Fibroblast of peridontal ligament (primary cell): ENCODE data around the gene NPIPB2.
"Not testable (repeated sequence)": the region's sequence is repeated elsewhere in the genome, so short reads cannot be mapped to it uniquely, and the experiment has no call there.

ENCODE experiments used
- DNase-seq: peaks from one replicate; pipeline ENCODE4 v3.0.0-alpha.2; 2010; ENCODE audit errors: extremely low read depth

Gene NPIPB2

GRCh38 chr16:11941945-11942344 lies at the start of gene NPIPB2:
Gene NPIPB2, minus strand, starts transcription at chr16:11942045. Its CDS starts 0 bp downstream, at chr16:11942045.
- DNase-seq, result not testable (repeated sequence)

- DNase-seq, result no peak
Measured at GRCh38 chr16:11990702-11991390, 49.0 kb upstream of the NPIPB2 start.

- DNase-seq, result no peak
Measured at GRCh38 chr16:11988258-11988978, 46.6 kb upstream of the NPIPB2 start.

DNA sequence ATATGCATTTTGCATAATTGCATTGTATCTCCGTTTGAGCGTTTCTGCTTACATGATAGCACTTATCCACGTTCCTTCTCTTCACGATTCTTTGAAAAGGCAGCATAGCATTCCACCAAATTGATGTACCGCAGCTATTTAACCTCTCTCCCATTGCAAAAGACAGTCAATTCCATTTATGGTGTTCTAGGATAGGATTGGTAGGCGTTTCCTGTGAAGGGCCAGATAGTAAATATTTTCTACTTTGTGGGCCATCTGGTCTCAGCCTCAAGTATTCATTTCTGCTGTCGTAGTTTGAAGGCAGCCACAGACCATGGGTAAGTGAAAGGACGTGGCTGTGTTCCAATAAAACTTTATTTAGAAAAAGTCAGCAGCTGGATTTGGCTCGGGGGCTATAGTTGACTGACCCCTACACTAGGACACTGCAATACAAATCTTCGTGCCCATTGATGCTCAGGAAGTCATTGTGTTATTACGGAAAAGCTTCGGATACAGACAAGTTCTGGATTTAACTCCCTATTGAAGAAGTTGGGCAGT lies 44.7 kb upstream of the NPIPB2 start:
- no peak for DNase-seq

DNA sequence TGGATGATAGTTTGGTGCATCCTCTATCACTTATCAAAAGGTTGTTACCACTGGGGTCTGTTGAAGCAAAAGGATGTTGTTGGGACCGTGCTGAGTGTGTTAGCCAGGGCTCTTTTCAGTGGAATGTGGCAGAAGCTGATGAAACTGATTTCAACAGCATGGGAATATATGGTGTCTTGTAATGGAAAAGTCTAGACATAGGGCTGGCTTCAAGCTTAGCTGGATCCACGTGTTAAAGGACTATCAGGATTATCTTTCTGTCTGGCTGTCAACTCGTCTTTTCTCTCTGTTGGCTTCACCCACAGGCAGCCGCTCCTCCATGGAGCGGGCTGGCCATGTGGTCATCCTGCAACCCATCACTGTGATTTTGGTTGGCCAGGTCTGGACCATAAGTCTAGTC lies 43.4 kb upstream of the NPIPB2 start:
- DNase-seq, result no peak

DNA sequence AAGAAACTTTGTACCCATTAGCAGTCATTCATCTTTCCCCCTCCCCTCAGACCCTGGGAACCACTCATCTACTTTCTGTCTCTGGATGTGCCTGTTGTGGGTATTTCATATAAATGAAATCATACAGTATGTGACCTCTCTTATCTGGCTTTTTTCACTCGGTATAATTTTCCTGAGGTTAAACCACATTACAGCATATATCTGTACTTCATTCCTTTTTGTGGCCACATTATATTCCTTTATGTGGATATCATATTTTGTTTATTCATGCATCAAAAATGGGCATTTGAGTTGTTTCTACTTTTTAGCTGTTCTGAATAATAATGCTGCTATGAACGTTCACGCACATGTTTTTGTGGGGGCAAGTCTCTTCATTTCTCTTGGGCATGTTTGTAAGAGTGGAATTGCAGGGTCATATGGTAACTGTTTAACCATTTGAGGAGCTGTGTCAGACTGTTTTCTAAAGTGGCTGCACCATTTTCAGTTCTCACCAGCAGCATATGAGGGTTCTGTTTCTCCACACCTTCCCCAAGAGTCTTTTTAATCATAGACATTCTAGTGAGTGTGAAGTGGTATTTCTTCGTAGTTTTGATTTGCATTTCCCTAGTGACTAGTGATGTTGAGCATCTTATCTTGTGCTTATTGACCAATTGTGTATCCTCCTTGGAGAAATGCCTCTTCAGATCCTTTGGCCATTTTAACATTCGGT lies 38.4 kb upstream of the NPIPB2 start:
- no peak for DNase-seq

DNA sequence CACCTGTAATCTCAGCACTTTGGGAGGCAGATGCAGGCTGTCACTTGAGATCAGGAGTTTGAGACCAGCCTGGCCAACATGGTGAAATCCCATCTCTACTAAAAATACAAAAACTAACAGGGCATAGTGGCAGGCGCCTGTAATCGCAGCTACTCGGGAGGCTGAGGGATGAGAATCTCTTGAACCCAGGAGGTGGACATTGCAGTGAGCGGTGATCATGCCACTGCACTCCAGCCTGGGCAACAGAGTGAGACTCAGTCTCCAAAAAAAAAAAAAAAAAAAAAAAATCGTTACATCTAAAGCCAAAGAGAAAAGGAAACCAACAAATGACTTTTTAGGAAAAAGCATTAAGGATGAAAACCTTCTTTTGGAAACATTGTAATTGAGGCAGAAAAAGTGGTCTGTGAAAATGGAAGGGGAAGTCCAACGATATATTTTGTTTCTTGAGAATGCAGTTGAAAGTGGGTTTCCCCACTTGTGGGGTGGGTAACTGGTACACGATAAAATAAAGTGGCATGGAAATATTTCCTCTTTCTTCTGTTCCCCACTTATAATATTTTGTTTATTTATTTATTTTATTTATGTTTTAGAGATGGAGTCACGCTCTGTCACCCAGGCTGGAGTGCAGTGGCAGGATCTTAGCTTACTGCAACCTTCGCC lies 37.3 kb upstream of the NPIPB2 start:
- DNase-seq, result no peak

GRCh38 chr16:11978080-11978479 lies 36.2 kb upstream of the NPIPB2 start:
- DNase-seq, result no peak

DNA sequence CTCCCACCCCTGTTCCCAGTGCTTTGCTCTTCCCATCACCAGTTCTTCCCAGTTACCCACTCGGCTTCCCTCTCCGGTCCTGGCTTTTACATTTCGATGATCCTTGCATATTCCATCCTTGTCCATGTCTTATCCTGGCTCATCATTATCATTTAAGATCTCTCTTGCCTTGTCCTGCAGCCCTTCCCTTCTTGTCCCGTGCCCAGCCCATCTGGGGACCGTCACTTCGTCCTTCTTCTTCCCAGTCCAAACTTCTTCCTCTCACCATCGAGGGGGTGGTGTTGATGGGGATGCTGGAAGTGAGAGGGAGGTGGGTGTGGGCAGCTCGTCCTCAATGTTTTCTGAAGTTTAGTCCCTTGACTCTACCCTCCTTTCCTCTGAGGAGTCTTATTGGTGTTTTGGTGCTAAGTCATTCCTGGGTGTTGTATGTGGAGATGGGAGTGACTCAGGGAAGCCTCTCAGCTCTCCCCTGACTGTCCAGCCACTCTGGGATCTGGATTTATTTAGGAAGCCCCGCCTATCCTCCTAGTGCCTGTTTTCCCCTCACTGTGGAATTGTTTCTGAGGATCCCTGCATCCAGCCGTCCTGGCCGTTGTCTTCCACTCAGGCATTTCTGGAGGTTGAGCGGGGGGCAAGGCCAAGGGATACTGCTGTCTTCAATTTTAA lies 35.7 kb upstream of the NPIPB2 start:
- peak; percentile 88 for DNase-seq

DNA sequence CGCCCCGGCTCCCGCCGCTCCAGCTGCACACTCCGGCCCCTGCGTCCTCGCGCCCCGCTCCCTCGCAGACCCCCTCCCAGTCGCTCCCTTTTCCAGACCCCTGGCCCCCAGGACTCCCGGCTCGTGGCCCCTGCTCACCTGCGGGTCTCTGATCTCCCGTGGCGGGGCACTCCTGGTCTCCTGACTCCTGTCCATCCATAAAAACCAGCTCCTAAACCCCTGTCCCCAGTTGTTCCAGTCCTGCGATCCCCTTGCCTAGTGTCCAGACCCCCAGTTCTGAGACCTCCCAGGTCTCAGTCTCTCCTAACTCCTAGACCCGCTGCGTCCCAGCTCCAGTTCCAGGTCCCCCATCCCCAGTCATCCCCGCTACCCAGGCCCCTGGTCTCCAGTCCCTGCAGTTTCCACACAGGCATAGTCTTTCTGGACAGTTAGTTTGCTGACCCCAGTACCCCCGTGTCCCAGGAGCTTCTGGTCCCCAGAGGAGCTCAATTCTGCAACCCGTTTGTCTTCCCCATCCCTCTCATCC lies 35.1 kb upstream of the NPIPB2 start:
- no peak for DNase-seq

- no peak for DNase-seq
Measured at GRCh38 chr16:11973070-11973469, 31.2 kb upstream of the NPIPB2 start.

- no peak for DNase-seq
Measured at GRCh38 chr16:11972128-11972527, 30.3 kb upstream of the NPIPB2 start.

- not testable (repeated sequence) for DNase-seq
Measured at GRCh38 chr16:11970292-11970691, 28.4 kb upstream of the NPIPB2 start.

DNA sequence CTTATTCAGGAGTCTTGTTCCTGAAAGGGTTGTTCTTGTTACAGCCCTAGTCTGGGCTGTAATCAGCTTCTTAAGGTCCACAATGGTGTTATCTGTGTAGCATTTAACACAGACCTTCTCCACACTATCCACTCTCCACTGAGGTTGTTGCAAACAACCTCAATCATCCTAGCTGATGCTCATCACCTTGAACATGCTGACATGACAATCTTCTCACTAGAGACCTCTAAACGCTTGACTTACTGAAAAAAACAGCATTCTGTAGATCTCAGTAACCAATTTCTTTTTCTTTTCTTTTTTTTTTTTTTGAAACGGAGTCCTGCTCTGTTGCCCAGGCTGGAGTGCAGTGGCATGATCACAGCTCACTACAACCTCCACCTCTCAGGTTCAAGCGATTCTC lies 26.7 kb upstream of the NPIPB2 start:
- no peak for DNase-seq

GRCh38 chr16:11967195-11967911 lies 25.5 kb upstream of the NPIPB2 start:
- DNase-seq, result no peak

DNA sequence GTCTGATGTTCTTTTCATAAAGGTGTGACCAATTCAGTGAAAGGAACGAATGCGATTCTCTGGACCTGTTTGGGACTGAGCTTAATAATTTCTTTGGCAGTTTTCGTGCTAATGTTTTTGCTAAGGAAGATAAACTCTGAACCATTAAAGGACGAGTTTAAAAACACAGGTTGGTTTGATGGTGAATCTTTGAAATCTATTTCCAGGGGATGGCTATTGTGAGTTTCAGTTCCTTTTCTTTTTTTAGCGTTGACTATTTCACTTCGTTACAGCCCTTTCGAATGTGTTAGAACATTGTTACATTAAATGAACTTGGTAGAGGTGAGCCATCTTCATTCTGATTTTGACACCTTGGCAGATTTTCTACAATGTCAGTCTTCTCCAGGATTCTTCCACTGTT lies 24.3 kb upstream of the NPIPB2 start:
- DNase-seq, result no peak

DNA sequence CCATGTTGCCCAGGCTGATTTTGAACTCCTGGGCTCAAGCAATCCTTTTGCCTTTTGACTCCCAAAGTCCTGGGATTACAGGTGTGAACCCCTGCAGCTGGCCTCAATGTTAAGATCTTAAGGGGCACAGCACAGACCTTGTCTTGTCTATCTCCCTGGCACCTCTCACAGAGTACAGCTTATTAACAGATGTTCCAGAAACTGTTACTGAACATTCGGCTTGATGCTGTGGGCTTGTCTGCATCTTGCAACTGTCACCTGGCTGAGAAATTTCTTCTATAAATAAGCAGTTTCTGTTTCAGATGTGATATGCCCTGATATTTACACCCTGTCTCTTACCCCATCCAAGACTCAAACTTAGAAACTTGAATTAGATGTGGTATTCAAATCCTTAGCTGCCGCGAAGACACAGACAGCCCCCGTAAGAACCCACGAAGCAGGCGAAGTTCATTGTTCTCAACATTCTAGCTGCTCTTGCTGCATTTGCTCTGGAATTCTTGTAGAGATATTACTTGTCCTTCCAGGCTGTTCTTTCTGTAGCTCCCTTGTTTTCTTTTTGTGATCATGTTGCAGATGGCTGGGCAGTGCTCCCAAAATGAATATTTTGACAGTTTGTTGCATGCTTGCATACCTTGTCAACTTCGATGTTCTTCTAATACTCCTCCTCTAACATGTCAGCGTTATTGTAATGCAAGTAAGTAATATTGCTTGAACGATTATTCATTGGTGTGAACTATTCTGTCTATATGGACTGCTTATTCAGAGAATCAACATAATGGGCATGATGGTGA lies 23.1 kb upstream of the NPIPB2 start, which contains the start of gene TNFRSF17:
Gene TNFRSF17 (plus strand): TSS at position 450 of the 791 bp plus-strand sequence. CDS start 115 bp downstream, at position 565.
- DNase-seq, result peak; percentile 49

- no peak for DNase-seq
Measured at GRCh38 chr16:11963706-11964105, 21.9 kb upstream of the NPIPB2 start.

DNA sequence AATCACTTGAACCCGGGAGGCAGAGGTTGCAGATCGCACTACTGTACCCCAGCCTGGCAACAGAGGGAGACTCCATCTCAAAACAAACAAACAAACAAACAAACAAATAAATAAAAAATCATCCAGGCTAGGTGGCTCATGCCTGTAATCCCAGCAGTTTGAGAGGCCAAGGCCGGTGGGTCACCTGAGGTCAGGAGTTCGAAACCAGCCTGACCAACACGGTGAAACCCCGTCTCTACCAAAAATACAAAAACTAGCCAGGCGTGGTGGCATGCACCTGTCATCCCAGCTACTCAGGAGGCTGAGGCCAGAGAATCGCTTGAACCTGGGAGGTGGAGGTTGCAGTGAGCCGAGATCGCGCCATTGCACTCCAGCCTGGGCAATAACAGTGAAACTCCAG lies 21.1 kb upstream of the NPIPB2 start:
- DNase-seq, result not testable (repeated sequence)
